Measurements from ENCODE around the gene LRRFIP2.
"Not testable (repeated sequence)": the region's sequence is repeated elsewhere in the genome, so short reads cannot be mapped to it uniquely, and the experiment has no call there.

The LRRFIP2 gene

GRCh38 chr3:37064747-37065146 lies 109.6 kb downstream of the LRRFIP2 start:
- no peak for DNase-seq (ENCODE audit: low spot score)

DNA sequence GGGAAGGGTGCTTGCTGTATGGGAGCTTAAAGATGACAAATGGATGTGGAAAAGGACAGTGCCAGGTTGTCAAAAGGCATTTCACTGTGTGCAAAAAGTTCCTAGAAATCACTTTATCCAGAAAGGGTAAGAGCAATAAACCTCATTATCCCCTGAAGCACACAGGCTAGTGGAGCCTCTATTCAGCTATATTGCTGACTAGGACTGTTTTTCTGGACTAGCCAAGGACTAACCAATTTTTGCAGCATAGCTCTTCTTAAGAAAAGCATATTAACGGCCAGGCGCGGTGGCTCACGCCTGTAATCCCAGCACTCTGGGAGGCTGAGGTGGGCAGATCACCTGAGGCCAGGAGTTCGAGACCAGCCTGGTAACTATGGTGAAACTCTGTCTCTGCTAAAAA lies 116.3 kb downstream of the LRRFIP2 start:
- DNase-seq (ENCODE audit: low spot score), result no peak

- DNase-seq (ENCODE audit: low spot score), result no peak
These were observed 117.6 kb downstream of the LRRFIP2 start for GRCh38 chr3:37056826-37057225.

DNA sequence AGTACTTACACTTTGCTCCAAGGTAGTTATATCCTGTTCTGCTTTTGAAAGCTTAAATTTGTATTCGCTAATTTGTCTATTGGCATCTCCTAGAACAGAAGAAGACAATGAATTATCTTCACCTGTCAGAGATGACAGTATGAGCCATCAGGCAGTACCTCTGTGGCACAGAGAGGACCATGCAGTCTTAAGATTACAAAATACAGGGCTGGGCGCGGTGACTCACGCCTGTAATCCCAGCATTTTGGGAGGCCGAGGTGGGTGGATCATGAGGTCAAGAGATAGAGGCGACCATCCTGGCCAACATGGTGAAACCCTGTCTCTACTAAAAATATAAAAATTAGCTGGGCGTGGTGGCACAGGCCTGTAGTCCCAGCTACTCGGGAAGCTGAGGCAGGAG lies 119.3 kb downstream of the LRRFIP2 start:
- DNase-seq (ENCODE audit: low spot score), result not testable (repeated sequence)

DNA sequence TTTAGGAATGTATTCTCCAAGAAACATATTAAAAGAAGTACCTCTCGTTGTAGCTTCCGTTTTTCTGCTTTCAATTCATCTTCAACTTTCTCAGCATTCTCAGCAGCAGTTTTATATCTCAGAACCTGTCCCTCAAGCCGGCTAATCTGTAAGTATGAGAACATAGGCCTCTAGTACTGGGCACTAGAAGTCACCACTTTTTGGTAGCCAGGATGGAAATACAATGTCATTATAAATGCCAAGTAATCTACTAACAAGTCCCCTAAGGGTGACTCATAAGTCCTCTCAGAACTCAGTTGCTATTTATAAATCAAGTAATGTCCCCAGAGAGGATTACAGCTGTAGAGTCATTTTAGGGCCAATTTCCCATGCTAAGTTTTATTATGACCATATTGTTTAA lies 120.0 kb downstream of the LRRFIP2 start:
- DNase-seq (ENCODE audit: low spot score), result peak; percentile 66

DNA sequence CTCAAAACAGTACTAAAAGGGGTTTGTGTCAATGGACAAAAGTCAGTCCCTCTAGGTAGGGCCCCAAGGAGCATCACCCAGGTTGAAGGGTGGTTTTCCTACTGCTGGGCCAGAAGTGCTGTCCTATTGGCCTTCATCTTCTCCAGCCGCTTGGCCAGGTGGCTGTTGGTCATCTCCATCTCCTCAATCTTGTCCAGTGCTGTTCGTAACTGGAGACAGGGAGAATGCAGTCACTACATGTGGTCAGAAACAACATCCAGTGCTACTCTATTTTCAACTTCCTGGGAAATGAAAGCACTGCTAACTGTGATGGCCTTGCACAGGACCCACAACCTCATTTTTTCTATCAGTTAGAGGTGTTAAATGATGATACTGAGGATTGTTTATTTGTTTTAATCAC lies 120.6 kb downstream of the LRRFIP2 start:
- no peak for DNase-seq (ENCODE audit: low spot score)

DNA sequence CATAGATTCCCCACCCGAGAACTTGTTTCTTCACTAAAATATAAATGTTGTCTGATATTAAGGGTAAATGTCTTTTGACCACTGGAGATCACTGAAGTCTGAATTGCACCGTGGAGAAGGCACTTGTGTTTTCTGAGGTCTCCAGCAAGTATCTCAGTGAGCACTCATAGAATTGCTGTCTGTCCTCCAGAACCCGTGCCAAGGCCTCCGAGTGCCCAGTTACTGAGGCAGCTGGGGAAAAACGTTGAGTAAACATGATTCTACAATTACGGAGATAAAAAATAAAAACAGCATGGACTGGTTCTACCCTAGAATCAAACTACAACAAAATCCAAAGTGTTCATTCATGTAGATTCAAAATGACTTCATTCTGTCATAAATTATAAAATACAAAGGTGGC lies 121.0 kb downstream of the LRRFIP2 start:
- no peak for DNase-seq (ENCODE audit: low spot score)

GRCh38 chr3:37052860-37053259 lies 121.5 kb downstream of the LRRFIP2 start:
- DNase-seq (ENCODE audit: low spot score), result no peak

DNA sequence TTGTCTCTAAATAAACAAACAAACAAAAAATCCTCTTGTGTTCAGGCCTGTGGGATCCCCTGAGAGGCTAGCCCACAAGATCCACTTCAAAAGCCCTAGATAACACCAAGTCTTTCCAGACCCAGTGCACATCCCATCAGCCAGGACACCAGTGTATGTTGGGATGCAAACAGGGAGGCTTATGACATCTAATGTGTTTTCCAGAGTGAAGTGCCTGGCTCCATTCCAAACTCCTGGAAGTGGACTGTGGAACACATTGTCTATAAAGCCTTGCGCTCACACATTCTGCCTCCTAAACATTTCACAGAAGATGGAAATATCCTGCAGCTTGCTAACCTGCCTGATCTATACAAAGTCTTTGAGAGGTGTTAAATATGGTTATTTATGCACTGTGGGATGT lies 124.1 kb downstream of the LRRFIP2 start:
- no peak for DNase-seq (ENCODE audit: low spot score)

- not testable (repeated sequence) for DNase-seq (ENCODE audit: low spot score)
These were observed 131.7 kb downstream of the LRRFIP2 start for GRCh38 chr3:37042712-37043111.

- DNase-seq (ENCODE audit: low spot score), result no peak
These were observed 132.7 kb downstream of the LRRFIP2 start for GRCh38 chr3:37041546-37042195.

GRCh38 chr3:37040231-37040630 lies 134.2 kb downstream of the LRRFIP2 start:
- no peak for DNase-seq (ENCODE audit: low spot score)

GRCh38 chr3:37039161-37039846 lies 135.1 kb downstream of the LRRFIP2 start:
- no peak for DNase-seq (ENCODE audit: low spot score)

DNA sequence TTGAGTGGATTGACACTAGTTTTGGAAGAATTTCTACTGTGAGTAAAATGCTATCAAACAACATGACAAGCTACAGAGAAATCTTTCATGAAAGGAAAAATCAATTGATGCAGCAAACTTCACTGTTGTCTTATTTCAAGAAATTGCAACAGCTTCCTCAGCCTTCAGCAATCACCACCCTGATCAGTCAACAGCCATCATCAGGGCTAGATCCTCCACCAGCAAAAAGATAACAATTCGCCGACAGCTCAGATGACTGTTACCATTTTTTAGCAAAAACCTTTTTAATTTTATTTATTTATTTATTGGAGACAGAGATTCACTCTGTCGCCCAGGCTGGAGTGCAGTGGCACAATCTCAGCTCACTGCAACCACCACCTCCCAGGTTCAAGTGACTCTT lies 137.0 kb downstream of the LRRFIP2 start:
- DNase-seq (ENCODE audit: low spot score), result no peak

- no peak for DNase-seq (ENCODE audit: low spot score)
These were observed 141.4 kb downstream of the LRRFIP2 start for GRCh38 chr3:37032961-37033360.

- DNase-seq (ENCODE audit: low spot score), result no peak
These were observed 143.2 kb downstream of the LRRFIP2 start for GRCh38 chr3:37031096-37031682.

GRCh38 chr3:37030588-37030987 lies 143.8 kb downstream of the LRRFIP2 start:
- no peak for DNase-seq (ENCODE audit: low spot score)

DNA sequence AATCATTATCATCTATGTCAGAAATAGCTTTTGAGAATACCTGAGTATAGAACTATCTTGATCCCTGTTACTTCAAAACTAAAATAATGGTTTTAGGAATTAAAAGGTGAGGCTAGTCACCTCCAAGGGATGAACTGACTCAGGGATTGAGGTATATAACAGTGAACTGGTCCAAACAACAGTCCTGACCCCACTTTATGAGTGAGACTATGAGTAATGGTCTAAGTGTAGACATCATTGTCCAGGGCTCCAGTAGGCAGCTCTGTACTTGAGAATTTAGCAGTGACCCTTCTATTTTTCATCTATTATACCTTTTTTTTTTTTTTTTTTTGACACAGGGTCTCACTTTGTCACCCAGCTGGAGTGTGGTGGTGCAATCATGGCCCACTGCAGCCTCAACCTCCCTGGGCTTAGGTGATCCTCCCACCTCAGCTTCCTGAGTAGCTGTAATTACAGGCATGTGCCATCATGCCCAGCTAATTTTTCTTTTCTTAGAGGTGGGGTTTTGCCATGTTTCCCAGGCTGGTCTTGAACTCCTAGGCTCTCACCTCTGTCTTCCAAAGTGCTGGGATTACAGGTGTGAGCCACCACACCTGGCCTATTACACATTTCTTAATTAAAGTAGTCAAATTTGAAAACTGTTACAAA lies 144.7 kb downstream of the LRRFIP2 start:
- no peak for DNase-seq (ENCODE audit: low spot score)

DNA sequence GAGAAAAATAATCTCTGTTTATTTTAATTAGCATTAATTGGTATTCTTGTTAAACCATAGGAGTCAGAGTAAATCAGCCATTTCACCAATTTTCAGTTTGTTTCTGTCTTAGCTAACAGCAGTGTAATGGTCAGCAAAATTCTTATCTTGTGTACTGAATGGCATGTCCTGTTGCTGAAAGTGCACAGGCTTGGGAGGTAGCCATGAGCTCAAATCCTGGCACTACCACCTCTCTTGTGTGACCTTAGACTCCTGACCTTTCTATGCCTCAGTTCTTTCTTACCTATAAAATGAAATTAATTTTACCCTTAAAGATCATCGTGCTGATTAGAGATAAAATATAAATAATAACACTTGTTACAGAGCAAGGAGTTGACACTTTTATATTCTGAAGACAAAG lies 145.3 kb downstream of the LRRFIP2 start:
- DNase-seq (ENCODE audit: low spot score), result no peak

DNA sequence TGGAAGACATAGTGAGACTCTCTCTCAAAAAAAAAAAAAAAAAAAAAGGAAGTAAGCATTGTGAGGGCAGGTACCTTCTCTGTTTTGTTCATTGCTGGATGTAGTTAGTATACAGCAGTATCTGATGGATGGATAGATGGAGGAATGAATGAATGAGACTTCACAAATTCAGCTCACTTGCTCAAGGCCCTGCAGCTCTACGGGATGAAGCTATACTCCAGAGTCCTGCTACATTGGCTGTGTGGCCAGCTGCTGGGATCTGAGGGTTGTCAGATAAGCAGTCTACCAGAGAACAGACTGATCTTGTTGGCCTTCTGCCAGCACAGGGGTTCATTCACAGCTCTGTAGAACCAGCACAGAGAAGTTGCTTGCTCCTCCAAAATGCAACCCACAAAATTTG lies 146.1 kb downstream of the LRRFIP2 start:
- no peak for DNase-seq (ENCODE audit: low spot score)

DNA sequence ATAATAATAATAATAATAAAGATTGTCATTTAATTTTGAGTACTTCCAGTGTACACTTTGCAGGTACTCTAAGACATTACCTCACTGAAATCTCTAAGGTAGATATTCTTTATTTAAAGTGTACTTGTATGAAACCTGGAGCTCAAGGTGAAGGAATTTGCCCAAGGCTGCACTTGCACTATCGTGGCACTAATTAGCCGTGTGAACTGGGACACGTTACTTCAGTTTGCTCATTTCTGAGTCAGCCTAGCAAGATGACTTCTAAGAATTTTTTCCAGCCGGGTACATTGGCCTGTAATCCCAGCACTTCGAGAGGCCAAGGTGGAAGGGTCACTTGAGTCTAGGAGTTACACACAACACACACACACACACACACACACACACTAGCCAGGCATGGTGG lies 147.5 kb downstream of the LRRFIP2 start:
- DNase-seq (ENCODE audit: low spot score), result no peak

DNA sequence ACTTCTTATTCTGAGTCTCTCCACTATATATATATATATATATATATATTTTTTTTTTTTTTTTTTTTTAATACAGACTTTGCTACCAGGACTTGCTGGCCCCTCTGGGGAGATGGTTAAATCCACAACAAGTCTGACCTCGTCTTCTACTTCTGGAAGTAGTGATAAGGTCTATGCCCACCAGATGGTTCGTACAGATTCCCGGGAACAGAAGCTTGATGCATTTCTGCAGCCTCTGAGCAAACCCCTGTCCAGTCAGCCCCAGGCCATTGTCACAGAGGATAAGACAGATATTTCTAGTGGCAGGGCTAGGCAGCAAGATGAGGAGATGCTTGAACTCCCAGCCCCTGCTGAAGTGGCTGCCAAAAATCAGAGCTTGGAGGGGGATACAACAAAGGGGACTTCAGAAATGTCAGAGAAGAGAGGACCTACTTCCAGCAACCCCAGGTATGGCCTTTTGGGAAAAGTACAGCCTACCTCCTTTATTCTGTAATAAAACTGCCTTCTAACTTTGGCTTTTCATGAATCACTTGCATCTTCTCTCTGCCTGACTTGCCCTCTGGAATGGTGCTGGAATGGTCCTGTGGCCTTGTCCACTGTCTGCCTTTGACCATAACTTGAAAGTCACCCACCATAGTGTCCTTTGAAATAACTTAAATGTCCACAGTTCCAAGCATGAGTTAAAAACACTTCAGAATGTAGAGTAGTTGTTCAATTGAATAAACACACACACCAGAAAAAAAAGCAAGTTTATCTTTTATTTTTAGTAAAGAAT lies 148.6 kb downstream of the LRRFIP2 start:
- no peak for DNase-seq (ENCODE audit: low spot score)
